HG03108 (cell line): ENCODE data around the gene TBXAS1.
A peak's percentile ranks its signal among the peaks of the same experiment; 100 is the strongest.

ENCODE experiments used
- ATAC-seq: cut with Tn5 transposase; IDR thresholded peaks from one replicate; pipeline ENCODE4 v1.9.1; 2021; ENCODE audit warnings: moderate library complexity; ENCODE audit not compliant: unreplicated experiment

TBXAS1 gene

GRCh38 chr7:140036224-140036962 lies 207.3 kb downstream of the TBXAS1 start:
- ATAC-seq, result no peak

GRCh38 chr7:140039066-140039465 lies 210.0 kb downstream of the TBXAS1 start:
- no peak for ATAC-seq

GRCh38 chr7:140039896-140040295 lies 210.8 kb downstream of the TBXAS1 start:
- ATAC-seq, result no peak

- ATAC-seq, result no peak
Observed at GRCh38 chr7:140041659-140042385, 212.8 kb downstream of the TBXAS1 start.

- no peak for ATAC-seq
Observed at GRCh38 chr7:140042386-140042670, 213.3 kb downstream of the TBXAS1 start.

GRCh38 chr7:140044251-140044650 lies 215.2 kb downstream of the TBXAS1 start:
- ATAC-seq, result no peak

GRCh38 chr7:140045697-140046096 lies 216.6 kb downstream of the TBXAS1 start:
- ATAC-seq, result no peak

GRCh38 chr7:140047197-140047596 lies 218.1 kb downstream of the TBXAS1 start:
- no peak for ATAC-seq

- ATAC-seq, result no peak
Observed at GRCh38 chr7:140048138-140048537, 219.1 kb downstream of the TBXAS1 start.

GRCh38 chr7:140048989-140049338 lies 219.9 kb downstream of the TBXAS1 start:
- no peak for ATAC-seq

- ATAC-seq, result no peak
Observed at GRCh38 chr7:140049339-140050024, 220.4 kb downstream of the TBXAS1 start.

GRCh38 chr7:140050100-140050499 lies 221.0 kb downstream of the TBXAS1 start:
- ATAC-seq, result no peak

GRCh38 chr7:140051820-140052219 lies 222.8 kb downstream of the TBXAS1 start:
- ATAC-seq, result no peak

GRCh38 chr7:140053812-140054539 lies 224.9 kb downstream of the TBXAS1 start:
- ATAC-seq, result peak; percentile 95

GRCh38 chr7:140054751-140055150 lies 225.7 kb downstream of the TBXAS1 start:
- no peak for ATAC-seq

- ATAC-seq, result no peak
Observed at GRCh38 chr7:140055833-140056232, 226.8 kb downstream of the TBXAS1 start.

- ATAC-seq, result no peak
Observed at GRCh38 chr7:140056431-140057142, 227.5 kb downstream of the TBXAS1 start.

GRCh38 chr7:140057143-140057535 lies 228.1 kb downstream of the TBXAS1 start:
- no peak for ATAC-seq

- no peak for ATAC-seq
Observed at GRCh38 chr7:140058517-140058916, 229.5 kb downstream of the TBXAS1 start.

GRCh38 chr7:140059273-140060242 lies 230.5 kb downstream of the TBXAS1 start:
- ATAC-seq, result no peak
